Astrocyte (in vitro differentiated cells and primary cell): ENCODE results near the gene PDPR. TPM values are rescaled to one million over a fixed set of nuclear protein-coding genes. Genes with fewer than 3 reads are reported as not detected.
"Not testable (repeated sequence)": the region's sequence is repeated elsewhere in the genome, so short reads cannot be mapped to it uniquely, and the experiment has no call there.

Source experiments
- DNase-seq: peaks from one replicate; pipeline ENCODE4 v3.0.0-alpha.2; 2010; ENCODE audit warnings: low read depth
- FAIRE-seq: peaks from 2 replicates; lab custom pipeline; 2011; peaks lifted over from hg19 to GRCh38; lab: Jason Lieb, UNC
- H2AFZ ChIP-seq: 2 replicates; pipeline ENCODE4 v1.6.0; 2012; ENCODE audit warnings: low read depth, low read length, inconsistent platforms
- H3K27ac ChIP-seq: 2 replicates; pipeline ENCODE4 v1.5.1; 2011; ENCODE audit warnings: low read depth, low read length, inconsistent platforms
- H3K27me3 ChIP-seq: 2 replicates; pipeline ENCODE4 v1.6.0; 2011; ENCODE audit warnings: low read length, inconsistent platforms; ENCODE audit not compliant: insufficient read depth
- H3K36me3 ChIP-seq: 2 replicates; pipeline ENCODE4 v1.5.1; 2011; ENCODE audit warnings: low read length, inconsistent platforms; ENCODE audit not compliant: insufficient read depth
- H3K4me1 ChIP-seq: 2 replicates; pipeline ENCODE4 v1.5.1; 2011; ENCODE audit warnings: low read length, inconsistent platforms; ENCODE audit not compliant: insufficient read depth
- H3K4me2 ChIP-seq: 2 replicates; pipeline ENCODE4 v1.6.0; 2012; ENCODE audit warnings: low read length, inconsistent platforms
- H3K4me3 ChIP-seq: 2 replicates; pipeline ENCODE4 v1.5.1; 2011; ENCODE audit warnings: low read depth, mild to moderate bottlenecking, low read length, inconsistent platforms; ENCODE audit not compliant: insufficient read depth
- H3K79me2 ChIP-seq: 2 replicates; pipeline ENCODE4 v1.6.0; 2012; ENCODE audit warnings: mild to moderate bottlenecking, low read length, inconsistent platforms; ENCODE audit not compliant: insufficient read depth
- H3K9ac ChIP-seq: 2 replicates; pipeline ENCODE4 v1.6.0; 2012; ENCODE audit warnings: mild to moderate bottlenecking, low read length, inconsistent platforms
- H3K9me3 ChIP-seq: 2 replicates; pipeline ENCODE4 v1.5.1; 2012; ENCODE audit warnings: low read depth, mild to moderate bottlenecking, low read length, inconsistent platforms; ENCODE audit not compliant: insufficient read depth
- H4K20me1 ChIP-seq: 2 replicates; pipeline ENCODE4 v1.6.0; 2012; ENCODE audit warnings: low read length, inconsistent platforms; ENCODE audit not compliant: insufficient read depth
- H3K27ac Mint-ChIP-seq: one replicate; pipeline ENCODE4 v1.8.0; 2021; ENCODE audit warnings: mild to moderate bottlenecking, mixed read lengths; ENCODE audit not compliant: unreplicated experiment
- H3K27me3 Mint-ChIP-seq: one replicate; pipeline ENCODE4 v1.8.0; 2021; ENCODE audit warnings: low read depth, mixed read lengths; ENCODE audit not compliant: unreplicated experiment
- H3K36me3 Mint-ChIP-seq: one replicate; pipeline ENCODE4 v1.8.0; 2021; ENCODE audit warnings: low read depth, mixed read lengths; ENCODE audit not compliant: unreplicated experiment
- H3K4me1 Mint-ChIP-seq: one replicate; pipeline ENCODE4 v1.8.0; 2021; ENCODE audit warnings: low read depth, mixed read lengths; ENCODE audit not compliant: unreplicated experiment
- H3K4me3 Mint-ChIP-seq: one replicate; pipeline ENCODE4 v1.8.0; 2021; ENCODE audit warnings: mild to moderate bottlenecking, moderate library complexity, mixed read lengths; ENCODE audit not compliant: unreplicated experiment
- H3K9me3 Mint-ChIP-seq: one replicate; pipeline ENCODE4 v1.8.0; 2021; ENCODE audit warnings: mild to moderate bottlenecking, mixed read lengths; ENCODE audit not compliant: unreplicated experiment
- EZH2 ChIP-seq: IDR thresholded peaks from 2 replicates; pipeline ENCODE4 v1.6.1; 2012; ENCODE audit warnings: mild to moderate bottlenecking, low read length, inconsistent platforms; ENCODE audit not compliant: insufficient read depth
- total RNA-seq: library from RNA; stranded (reverse); gene quantifications from 2 replicates; pipeline ENCODE4 v1.2.1, GENCODE V29; 2021
- TF ChIP-seq, protein P1 (sequence below): IDR thresholded peaks from 2 replicates; pipeline ENCODE4 v1.5.1; 2011; ENCODE audit warnings: low read depth, mild to moderate bottlenecking, inconsistent platforms, low read length, moderate library complexity; ENCODE audit not compliant: insufficient read depth

PDPR gene
- total RNA-seq, 1 donor from 2014 or later, result 22.0 TPM

DNA sequence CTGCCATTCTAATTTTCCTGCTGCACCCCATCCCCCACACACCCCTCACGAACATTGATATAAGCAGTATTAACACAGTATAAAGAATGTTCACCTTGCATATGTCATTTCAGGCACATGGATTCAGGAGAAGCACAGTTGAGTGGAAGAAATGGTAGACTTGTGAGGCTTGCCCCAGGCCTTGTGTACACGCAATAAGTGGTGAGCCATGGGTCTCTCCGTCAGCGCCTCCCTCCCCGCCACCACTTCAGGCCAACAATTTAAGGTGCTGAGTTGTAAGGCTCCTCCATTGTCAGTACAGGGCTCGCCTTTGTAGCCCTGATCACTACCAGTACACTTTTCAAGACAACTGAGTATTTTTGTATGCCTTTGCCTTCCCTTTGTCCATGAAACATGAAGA, 47.2 kb downstream of the PDPR start:
- Histone ChIP-seq H3K36me3 (peaks cover 19% of the 10 kb centered on the region), H3K4me3 (no peak overlapping the region), H3K27me3 (no peaks in the 10 kb centered on the region), H3K79me2 (no peaks in the 10 kb centered on the region), H2AFZ (no peak overlapping the region), H3K9me3 (no peaks in the 10 kb centered on the region), H3K4me2 (no peak overlapping the region), H3K4me1 (peaks cover 7% of the 10 kb centered on the region), H4K20me1 (peaks cover 19% of the 10 kb centered on the region), H3K27ac (no peak overlapping the region), H3K9ac (no peak overlapping the region)
- Mint-ChIP-seq H3K36me3 (peaks cover 16% of the 10 kb centered on the region), H3K4me3 (no peak overlapping the region), H3K9me3 (no peaks in the 10 kb centered on the region), H3K27me3 (no peaks in the 10 kb centered on the region), H3K4me1 (peaks cover 10% of the 10 kb centered on the region), H3K27ac (no peak overlapping the region)
- FAIRE-seq, result no peak
- TF ChIP-seq EZH2, result no peak
- TF ChIP-seq, protein P1, sequence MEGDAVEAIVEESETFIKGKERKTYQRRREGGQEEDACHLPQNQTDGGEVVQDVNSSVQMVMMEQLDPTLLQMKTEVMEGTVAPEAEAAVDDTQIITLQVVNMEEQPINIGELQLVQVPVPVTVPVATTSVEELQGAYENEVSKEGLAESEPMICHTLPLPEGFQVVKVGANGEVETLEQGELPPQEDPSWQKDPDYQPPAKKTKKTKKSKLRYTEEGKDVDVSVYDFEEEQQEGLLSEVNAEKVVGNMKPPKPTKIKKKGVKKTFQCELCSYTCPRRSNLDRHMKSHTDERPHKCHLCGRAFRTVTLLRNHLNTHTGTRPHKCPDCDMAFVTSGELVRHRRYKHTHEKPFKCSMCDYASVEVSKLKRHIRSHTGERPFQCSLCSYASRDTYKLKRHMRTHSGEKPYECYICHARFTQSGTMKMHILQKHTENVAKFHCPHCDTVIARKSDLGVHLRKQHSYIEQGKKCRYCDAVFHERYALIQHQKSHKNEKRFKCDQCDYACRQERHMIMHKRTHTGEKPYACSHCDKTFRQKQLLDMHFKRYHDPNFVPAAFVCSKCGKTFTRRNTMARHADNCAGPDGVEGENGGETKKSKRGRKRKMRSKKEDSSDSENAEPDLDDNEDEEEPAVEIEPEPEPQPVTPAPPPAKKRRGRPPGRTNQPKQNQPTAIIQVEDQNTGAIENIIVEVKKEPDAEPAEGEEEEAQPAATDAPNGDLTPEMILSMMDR, result no peak
- no peak for DNase-seq

DNA sequence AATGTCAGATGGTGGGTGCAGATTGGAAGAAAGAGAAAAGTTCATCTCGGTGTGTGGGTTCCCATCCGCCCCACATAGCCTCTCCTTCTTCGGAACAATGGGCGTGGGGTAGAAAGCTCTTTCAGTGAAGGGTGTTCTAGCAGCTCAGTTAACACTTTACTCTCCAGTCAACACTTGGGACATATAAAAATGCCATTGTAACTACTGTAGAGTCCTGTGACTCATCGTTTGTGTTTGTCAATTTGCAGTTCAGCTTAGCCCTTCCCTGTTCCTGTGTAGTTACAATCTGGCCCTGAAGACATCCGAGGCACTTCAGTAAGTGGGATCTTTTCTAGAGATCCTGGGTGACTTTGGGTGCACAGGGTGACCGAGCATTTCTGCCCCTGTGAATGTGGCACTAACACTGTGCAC, 47.9 kb downstream of the PDPR start:
- no peaks in the 10 kb centered on the region for H3K9me3 Mint-ChIP-seq
- H3K27me3 Mint-ChIP-seq, result no peaks in the 10 kb centered on the region
- H4K20me1 ChIP-seq, result peaks cover 19% of the 10 kb centered on the region
- peaks cover 9% of the 10 kb centered on the region for H3K36me3 Mint-ChIP-seq
- H3K4me3 ChIP-seq, result no peak overlapping the region
- H3K27ac ChIP-seq, result no peak overlapping the region
- H3K27ac Mint-ChIP-seq, result peak overlapping the region; percentile 47
- no peak overlapping the region for H2AFZ ChIP-seq
- no peak for FAIRE-seq
- peak overlapping the region; percentile 16 for H3K9ac ChIP-seq
- peak; percentile 69 for DNase-seq
- H3K4me3 Mint-ChIP-seq, result no peak overlapping the region
- H3K9me3 ChIP-seq, result no peaks in the 10 kb centered on the region
- H3K79me2 ChIP-seq, result no peaks in the 10 kb centered on the region
- peaks cover 19% of the 10 kb centered on the region for H3K36me3 ChIP-seq
- peaks cover 7% of the 10 kb centered on the region for H3K4me1 ChIP-seq
- H3K4me2 ChIP-seq, result peak overlapping the region; percentile 11
- H3K4me1 Mint-ChIP-seq, result peaks cover 10% of the 10 kb centered on the region
- no peaks in the 10 kb centered on the region for H3K27me3 ChIP-seq
- no peak for TF ChIP-seq EZH2
- TF ChIP-seq, protein P1, result no peak

DNA sequence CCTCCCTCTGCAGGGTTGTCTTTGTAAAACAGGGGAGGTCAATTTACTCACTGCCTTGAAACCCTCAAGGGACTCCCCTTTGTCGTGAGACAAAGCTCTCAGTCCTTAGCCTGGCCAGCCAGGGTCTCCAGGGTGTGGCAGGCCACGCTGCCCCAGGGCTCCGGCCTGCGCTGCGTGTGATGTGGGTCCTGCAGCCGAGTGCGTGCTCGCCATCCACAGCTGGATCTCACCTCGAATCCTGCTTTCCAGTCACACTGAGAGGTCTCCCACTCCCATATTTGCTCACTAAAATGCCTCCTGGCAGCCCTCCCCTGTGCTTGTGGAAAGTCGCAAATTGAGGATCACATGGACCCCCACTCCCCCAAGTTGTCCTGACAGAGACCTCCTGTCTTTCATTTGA, 49.5 kb downstream of the PDPR start:
- Histone ChIP-seq H3K4me1 (peaks cover 7% of the 10 kb centered on the region), H2AFZ (no peak overlapping the region), H3K27me3 (no peaks in the 10 kb centered on the region), H3K36me3 (peaks cover 9% of the 10 kb centered on the region), H3K4me3 (no peak overlapping the region), H3K4me2 (no peak overlapping the region), H4K20me1 (peaks cover 19% of the 10 kb centered on the region), H3K9ac (no peak overlapping the region), H3K79me2 (no peaks in the 10 kb centered on the region), H3K9me3 (no peaks in the 10 kb centered on the region), H3K27ac (no peak overlapping the region)
- Mint-ChIP-seq H3K9me3 (no peaks in the 10 kb centered on the region), H3K4me3 (no peak overlapping the region), H3K36me3 (peaks cover 3% of the 10 kb centered on the region), H3K27me3 (no peaks in the 10 kb centered on the region), H3K27ac (peak overlapping the region; percentile 53), H3K4me1 (peaks cover 10% of the 10 kb centered on the region)
- TF ChIP-seq, protein P1, result no peak
- no peak for TF ChIP-seq EZH2
- no peak for DNase-seq
- no peak for FAIRE-seq

DNA sequence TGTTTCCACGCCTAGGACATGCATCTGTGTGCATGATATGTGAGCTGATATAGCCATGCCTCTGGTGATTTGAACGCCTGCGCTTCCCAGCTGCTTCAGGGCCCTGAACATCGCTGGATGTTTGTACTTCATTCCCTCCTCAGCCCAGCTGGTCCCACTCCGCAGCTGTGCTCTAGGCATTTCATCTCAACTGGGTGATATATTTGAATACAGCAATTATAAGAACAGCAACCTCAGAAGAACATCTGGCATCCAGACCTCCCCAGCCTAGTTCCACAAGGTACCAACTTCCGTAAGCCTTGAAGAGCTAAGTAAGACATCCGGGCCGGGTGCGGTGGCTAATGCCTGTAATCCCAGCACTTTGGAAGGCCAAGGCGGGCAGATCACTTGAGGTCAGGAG, 52.6 kb downstream of the PDPR start:
- H3K36me3 ChIP-seq, H3K79me2 ChIP-seq, H4K20me1 ChIP-seq, H3K27me3 ChIP-seq, FAIRE-seq, H3K36me3 Mint-ChIP-seq, H3K4me1 ChIP-seq, H3K27ac Mint-ChIP-seq, H3K4me3 ChIP-seq, H3K9me3 Mint-ChIP-seq, H3K27ac ChIP-seq, H3K4me2 ChIP-seq, H3K9me3 ChIP-seq, H3K9ac ChIP-seq, H3K4me3 Mint-ChIP-seq, H2AFZ ChIP-seq, H3K27me3 Mint-ChIP-seq, DNase-seq: not testable (repeated sequence)
- peaks cover 10% of the 10 kb centered on the region for H3K4me1 Mint-ChIP-seq
